GM19099 (cell line): Measurements from ENCODE around the gene EPHA6.

ENCODE experiments used
- POLR2A ChIP-seq: IDR thresholded peaks from 3 replicates; pipeline ENCODE4 v1.6.1; 2011; ENCODE audit warnings: low read depth; ENCODE audit not compliant: insufficient read length; ENCODE audit errors: extremely low read depth

The EPHA6 gene

DNA sequence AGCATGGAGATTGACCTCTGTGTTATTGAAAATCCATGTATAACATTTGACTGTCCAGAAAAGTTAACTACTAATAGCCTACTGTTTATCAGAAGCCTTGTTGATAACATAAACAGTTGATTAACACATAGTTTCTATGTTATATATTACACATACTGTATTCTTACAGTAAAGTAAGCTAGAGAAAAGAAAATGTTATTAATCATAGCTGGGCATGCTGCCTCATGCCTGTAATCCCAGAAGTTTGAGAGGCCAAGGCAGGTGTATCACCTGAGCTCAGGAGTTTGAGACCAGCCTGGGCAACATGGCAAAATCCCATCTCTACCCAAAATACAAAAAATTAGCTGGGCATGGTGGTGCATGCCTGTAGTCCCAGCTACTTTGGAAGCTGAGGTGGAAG is 163.3 kb downstream of the EPHA6 start:
- no peak for TF ChIP-seq POLR2A

DNA sequence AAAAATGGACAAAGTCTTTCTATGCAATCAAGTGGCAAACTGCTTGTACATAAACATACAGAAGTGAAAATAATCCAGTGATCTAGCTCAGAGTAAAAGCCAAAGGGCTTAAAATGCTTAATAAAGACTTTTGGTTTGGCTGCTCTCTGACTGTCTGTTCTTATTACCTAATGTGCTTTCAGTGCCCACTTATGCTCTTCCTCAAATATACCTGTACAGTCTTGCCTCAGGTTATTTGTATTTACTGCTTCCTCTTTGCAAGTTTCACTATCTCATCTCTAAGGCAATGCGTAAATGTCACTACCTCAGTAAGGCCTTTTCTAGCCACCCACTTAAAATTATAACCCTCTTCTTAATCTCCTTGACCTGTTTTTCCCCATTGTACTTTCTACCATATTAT is 171.8 kb downstream of the EPHA6 start:
- TF ChIP-seq POLR2A, result no peak

DNA sequence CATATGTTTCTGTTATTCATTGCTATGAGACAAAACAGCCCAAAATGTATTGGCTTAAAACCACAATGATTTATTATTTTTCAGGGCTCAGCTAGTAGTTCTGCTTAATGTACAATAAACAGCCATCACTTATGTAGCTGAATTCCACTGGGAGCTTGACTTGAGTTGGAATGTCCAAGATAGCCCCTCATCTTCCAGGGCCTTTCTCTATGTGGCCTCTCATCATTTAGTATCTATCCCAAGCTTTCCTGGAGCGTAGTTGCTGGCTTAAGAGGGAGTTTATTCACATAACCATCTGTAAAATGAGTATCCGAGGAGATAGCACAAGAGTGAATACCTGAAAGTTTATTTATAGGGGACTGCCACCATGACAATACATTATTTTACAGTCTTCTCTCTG is 176.8 kb downstream of the EPHA6 start:
- no peak for TF ChIP-seq POLR2A

DNA sequence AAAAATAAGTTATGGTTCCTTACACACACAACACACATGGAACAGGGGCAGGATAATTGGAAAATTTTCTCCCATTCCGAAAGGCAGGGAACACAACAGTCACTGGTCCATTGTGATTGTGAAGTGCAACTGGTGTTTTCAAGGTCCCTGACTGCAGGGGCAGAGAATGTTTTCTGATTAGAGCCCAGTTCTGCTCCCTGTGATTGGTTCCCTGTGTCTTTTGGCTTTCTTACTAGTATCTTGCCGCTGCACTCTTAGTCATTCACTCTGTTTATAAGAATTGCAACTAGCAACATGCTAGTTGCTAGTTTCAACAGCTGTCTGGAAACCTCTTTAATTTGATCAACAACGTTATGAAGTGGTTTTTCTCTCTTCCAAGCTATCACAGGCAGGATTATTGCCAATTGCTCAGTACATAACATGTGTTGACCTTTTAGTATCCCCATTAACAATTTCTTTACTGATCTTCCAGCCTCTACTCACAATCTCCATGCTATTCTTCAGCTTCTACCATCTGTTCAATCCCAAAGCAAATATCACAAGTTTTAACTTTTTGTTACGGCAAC is 177.5 kb downstream of the EPHA6 start:
- TF ChIP-seq POLR2A, result no peak

DNA sequence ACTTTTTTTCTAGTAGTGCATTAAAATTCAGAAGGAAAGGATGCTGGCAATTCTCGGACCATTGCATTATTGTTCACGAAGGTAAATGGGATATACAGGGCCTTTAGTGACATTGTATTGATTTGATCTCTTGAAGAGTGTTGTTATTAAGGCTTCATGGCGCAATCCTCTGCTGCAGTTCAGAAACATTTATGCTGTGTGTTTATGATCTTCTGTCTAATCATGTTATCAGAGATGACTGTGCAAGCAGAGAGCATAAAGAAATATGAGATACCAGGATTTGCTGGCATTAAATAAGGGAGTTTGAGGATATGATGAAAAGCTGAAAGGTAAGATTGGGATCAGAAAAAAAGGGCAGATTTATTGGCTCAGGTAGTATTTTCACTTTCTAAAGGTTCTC is 180.6 kb downstream of the EPHA6 start:
- no peak for TF ChIP-seq POLR2A

DNA sequence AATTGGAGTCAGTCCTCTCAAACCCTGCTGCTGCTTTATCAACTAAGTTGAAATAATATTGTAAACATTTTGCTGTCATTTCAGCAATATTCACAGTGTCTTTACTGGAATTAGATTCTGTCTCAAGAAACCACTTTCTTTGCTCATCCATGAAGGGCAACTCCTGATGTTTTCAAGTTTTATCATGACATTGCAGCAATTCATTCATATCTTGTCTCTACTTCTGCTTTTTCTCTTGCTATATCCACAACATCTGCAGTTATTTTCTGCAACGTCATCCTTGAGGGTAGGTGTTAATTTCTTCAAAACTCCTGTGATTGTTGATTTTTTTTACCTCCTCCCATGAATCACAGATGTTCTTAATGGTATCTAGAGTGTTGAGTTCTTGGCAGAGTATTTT is 181.6 kb downstream of the EPHA6 start:
- no peak for TF ChIP-seq POLR2A

DNA sequence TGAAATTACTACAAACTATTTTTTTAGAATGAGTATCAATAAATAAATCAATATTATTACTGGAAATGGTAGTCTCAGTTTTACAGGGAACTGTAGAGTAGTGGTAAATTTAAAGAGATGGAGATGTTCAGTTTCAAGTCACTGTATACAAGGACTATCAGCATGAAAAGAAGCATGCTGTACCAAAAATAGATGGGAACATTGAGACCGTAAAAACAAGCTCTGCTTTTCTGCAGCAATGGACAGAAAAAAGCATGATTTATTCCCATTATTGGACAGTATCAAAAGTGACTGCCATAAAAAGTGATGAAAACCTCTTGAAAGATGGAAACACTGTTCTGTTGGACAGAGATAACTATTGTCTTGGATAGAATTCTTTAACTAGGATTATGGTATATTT is 187.2 kb downstream of the EPHA6 start:
- TF ChIP-seq POLR2A, result no peak

DNA sequence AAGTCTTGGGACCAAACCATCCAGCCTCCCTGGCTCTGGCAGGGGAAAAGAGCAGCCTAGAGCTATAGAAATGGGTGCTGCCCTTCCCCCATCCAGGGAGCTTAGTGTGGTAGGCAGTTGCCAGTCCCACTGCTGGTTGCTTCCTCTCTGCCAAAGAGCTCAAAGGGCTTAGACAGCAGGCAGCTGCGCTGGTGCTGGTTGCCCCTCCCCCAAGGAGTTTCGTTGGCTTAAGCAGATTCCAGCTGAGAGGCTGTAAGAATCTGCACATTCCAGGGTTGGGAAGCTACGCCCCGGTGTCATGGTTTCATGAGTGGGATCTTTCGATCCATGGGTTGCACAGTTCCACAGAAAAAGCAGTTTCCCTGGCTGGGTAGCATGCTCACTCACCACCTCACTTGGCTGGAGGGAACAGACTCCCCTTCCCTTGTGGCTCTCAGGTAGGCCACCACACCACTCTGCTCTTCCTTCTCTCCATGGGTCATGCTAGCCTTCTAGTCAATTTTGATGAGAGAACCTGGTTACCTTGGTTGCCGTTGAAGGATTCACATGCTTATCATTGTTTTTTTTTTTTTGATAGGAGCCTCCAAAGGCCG is 195.1 kb downstream of the EPHA6 start:
- no peak for TF ChIP-seq POLR2A

DNA sequence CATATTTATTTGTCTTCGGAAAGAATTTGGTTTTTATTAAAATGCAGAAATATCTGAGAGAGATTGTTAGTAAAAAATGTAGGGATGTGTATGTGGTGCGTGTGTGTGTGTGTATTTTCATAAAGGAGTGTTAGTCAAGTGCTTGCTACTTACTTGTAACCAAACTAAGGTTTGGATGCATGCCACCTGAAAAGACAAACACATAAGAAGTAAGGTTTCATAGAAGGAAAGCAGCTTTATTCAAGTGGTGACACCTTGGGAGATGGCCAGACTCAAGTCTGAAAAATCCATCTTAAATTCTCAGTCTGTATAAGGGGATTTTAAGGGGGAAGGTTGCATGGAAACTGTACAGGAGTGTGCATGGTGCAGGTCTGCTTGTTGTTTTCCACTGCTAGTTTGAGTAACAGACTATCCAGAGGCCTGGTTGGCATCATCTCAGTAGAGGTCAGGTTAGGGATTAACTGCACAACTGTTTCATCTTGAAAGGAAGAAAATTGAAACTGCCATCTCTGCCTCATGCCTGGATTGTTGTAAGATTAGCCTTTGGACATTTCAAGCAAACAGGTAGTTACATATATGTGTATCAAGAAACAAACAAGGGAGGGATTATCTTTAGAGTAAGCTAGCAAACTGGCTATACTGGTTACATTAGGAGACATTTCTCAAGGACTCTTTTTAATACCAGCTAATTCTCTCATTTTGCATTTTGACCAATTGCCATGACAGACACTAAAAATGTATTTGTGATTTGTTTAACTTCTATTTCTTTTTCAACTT is 196.7 kb downstream of the EPHA6 start:
- TF ChIP-seq POLR2A, result no peak

DNA sequence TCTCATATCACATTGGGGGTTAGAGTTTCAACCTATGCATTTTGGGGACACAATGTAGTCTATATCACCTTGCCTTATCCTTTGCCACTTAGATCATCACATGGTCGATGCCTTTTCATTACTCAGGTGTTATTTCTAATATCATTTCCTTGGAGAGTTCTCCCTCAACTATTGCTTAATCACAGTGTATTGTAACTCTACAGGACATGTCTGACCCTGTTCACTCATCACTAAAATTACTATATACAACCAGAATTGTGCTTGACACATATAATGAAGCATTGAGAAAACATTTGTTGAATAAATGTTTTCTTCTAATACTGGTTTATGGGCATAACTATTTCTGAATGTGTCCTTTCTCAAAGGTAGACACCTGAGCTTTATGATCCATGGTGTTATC is 207.4 kb downstream of the EPHA6 start:
- no peak for TF ChIP-seq POLR2A

DNA sequence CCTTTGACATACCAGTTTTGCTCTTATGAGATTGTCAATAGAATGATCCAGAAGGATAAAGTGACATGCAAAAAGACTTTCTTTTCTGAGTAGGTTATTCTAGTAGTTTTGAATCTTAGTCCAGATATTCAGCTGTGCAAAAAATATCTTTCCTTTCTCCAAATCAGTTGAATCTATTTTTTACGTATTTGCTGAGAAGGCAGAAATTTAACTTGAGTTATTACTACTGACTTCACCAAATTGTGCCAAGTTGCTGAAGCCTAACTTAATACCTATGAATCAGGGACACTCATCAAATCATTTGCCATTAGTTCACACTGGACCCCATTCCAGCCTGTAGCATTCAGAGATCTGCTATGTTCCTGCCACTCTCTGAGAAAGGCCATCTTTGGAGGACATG is 215.6 kb downstream of the EPHA6 start:
- no peak for TF ChIP-seq POLR2A

DNA sequence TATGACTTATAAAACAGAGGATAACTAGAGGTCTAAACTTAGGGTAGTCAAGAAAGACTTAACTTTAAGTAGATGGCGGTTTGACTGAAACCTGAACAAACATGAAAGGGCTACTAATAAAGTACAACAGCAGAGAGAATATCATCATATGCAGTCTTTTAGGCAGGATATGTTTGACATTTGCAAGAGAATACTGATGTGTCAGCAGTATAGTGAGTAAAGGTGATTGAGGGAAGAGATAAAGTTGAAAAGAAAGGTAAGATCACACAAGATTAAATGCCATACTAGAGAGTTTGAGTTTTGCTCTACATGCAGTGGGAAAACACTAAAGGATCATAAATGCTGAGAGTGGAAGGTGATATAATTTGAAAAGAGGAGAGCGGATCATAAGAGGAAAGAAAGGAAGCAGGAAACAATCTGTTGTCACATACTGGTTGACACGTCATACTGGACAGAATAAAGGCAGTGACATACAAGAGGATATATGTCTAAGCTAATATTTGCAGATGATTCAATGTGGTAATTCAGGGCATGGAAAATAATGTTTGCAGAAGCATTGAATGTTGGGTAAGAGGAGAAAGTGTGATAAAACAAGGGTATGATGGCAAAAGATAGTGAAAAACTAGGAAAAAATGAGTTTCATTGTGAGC is 223.0 kb downstream of the EPHA6 start:
- no peak for TF ChIP-seq POLR2A

DNA sequence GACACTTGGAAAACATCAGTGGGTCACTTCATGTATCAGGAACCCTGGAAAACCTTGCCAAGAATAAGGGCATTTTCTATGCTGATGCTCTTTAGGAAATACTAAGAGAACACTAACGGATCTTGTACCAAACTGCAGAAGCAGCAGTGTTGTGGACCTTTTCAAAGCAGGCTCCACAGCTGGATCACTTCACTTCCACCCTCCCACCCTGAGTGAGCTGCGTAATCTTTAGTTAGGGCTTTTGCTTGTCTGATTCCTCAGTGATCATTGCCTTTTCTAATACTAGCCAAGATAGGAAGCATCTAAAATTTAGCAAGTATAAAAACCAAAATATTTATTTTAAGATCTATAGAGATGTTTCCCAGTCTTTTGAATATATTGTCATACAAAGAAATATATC is 229.0 kb downstream of the EPHA6 start:
- no peak for TF ChIP-seq POLR2A

DNA sequence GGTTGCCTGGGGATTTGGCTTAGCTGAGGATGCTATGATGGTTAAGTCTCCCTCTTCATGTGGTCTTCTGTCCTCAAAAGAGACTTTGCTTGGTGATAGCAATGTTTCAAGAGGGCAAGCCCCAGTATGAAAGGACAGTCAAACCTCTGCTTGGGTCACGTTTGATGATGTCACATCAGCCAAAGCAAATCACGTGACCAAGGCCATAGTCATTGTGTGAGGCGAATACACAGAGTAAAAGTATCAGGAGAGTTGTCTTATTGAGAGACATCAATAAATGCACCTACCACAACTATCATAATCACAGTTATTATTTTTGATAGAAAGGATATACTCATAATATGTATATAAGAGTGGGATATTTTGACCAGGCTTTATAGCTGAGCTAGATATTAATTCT is 243.0 kb downstream of the EPHA6 start:
- no peak for TF ChIP-seq POLR2A

DNA sequence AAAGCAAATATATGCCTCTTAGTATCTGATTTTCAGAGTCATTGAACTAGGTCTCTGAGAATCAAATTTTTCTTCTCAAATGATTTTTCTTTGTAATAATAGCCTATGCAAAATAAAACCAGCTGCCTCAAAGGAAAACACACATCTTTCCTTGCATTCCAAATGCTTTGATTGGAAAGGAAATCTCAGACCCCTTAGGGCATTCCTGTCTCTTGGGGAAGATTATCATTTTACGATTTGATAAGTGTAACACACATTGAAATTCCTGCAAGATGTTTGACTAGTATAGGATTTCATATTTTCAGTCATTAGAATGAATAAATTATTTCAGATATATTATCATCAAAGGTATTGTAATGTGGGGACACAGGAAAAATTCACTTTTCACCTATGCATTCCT is 244.8 kb downstream of the EPHA6 start:
- no peak for TF ChIP-seq POLR2A

DNA sequence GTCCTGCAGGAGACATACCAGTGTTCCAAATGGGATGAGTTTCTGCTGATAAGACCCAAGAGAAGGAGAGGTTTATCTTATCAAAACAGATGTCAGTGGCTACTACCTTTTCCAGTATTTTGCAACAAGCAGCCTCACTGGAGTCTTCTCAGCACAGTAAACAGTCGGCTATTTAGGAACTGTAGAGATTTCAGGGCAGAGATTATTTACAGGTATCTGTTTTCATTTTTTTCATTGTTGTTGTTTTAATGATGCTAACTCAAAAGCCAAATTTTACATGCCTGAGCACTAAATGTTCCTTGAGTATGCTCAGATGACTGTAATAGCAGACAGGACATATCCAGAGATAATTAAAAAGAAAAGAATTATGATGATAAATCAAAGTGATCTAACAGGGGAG is 252.1 kb downstream of the EPHA6 start:
- no peak for TF ChIP-seq POLR2A
